NCI-H345 treated with DMSO at 0.1 percent for 48 hours (cell line): ENCODE results near the gene EXOC5.
"Not testable (repeated sequence)": the region's sequence is repeated elsewhere in the genome, so short reads cannot be mapped to it uniquely, and the experiment has no call there.

ENCODE experiments used
- DNase-seq: peaks from one replicate; lab custom pipeline; 2025; ENCODE audit not compliant: unreplicated experiment; lab: John Stamatoyannopoulos, UW

Gene EXOC5

GRCh38 chr14:57258221-57258620 lies 10.5 kb downstream of the EXOC5 start:
- DNase-seq: not testable (repeated sequence)

DNA sequence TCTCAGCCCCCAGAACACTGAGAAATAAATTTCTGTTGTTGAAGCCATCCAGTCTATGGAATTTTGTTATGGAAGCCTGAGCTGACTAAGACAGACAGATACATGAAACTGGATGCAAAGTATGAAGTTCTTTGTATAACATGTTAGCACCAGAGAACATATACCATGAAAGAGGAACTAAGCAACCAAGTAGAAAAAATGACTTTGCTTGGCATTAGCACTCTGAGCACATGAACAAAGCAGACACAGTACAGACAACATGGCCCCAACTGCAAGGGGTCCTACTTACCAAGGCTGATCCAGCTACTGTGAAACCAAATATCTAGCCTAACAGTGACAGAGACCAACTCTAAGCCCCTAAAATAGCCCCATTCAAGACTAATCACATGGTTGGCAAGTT lies 13.8 kb downstream of the EXOC5 start:
- no peak for DNase-seq

DNA sequence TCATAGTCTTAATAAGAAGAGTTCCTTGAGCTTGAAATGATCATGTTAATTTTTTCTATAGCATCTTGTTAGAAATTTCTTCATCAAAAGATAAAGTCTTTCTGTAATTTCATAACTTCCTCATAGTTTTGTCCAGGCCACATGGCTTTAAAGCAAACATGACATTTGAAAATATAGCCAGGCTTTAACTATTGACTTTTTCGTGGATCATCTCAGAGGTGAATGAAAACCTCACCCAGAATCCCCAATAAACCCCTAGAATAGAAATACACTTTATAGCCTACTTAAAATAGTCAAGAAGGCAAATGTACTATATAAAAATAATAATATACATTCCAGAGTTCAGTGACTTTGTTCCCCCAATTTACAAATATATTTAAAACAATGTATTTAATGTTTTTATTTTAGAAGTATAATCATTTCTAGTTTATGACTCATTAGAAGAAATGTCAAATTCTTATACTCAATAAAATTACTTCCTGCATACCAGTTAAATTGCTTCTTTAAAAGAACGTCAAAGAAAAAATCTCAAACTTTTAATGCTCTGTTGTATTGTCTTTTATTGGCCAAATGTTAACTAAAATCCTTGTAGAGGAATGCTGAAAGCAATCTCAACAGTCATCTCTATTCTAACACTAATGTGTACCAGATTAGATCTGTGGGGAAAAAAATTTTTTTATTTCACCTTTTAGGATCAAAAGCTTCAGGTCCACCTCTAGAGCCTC lies 21.6 kb downstream of the EXOC5 start:
- DNase-seq: no peak

DNA sequence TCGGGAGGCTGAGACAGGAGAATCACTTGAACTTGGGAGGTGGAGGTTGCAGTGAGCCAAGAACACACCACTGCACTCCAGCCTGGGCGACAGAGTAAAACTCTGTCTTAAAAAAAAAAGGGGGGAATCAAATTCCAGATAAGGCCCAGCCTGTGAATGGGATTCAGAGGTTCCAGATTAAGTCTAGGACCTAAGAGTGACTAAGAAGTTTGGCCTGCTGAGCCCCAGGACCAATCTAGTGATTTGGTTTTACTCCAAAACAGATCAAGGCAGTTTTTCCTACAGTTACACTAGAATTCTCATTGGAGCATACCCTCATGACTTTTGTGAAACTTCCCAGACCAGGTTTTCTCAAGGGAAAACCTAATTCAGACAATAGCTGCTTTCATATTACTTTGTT lies 22.8 kb downstream of the EXOC5 start:
- no peak for DNase-seq

DNA sequence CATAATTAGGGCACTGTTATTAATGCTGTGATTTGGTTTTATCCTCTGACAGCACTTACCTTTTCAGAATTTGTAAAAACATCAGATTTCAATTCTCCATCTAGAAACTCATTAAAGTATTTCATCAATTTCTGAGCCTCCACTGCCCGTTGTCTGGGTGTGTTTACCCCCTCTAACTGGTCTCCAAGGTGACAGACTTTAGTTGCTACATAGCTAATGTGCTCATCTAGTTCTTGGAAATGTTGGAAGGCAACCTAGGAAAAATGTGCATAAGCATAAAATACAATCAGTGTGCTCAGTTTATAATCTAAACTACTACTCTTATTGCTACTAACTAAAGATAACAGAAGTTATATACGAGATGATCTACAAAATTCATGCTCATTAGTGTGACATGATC lies 24.6 kb downstream of the EXOC5 start:
- DNase-seq: no peak

DNA sequence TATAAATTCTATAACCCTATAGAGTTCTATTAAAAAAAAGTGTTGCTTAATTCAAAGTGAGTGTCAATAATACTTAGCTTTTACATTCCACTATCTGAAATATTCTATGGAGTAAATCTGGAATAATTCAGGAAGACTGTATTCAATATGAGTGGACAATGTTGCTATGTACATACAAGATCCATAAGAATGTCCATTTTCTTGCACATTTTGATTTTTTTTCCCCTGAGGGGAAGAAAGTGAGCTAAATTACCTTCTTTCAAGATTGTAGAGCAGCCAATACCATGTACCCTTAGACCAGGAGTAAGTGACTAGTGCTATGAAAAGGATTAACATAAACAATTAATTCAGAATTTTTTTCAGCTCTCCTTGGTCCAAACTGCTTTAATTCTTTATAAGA lies 25.4 kb downstream of the EXOC5 start:
- DNase-seq: no peak

DNA sequence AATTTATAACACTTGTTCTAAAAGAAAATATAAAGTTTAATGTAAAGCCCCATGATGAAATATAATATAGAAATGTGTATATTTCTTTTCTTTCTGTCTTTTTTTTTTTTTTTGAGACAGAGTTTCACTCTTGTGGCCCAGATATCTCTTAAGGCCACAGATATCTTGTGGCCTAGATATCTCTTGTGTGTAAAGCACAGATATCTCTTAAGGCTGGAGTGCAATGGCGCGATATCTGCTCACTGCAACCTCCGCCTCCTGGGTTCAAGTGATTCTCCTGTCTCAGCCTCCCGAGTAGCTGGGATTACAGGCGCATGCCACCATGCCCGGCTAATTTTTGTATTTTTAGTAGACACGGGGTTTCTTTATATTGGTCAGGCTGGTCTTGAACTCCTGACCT lies 28.6 kb downstream of the EXOC5 start:
- DNase-seq: not testable (repeated sequence)

DNA sequence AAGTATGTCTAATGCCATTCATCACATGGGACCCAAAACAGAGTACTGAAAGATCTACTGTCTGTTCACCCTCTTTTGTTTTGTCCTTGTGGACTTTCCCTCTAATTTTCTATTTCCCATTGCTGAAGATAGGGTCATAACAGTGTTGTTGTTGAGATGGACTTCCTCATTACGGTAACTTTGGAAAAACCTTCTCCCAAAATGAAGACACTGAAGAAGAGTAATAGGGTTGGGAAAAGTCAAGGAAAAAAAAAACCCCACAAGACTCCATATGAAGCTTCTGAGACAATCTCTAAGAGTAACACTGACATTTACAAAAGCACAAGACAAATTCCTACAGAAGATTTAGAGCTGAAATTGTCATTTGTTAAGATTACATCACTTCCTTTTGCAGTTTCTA lies 36.7 kb downstream of the EXOC5 start:
- DNase-seq: no peak

GRCh38 chr14:57228320-57228719 lies 40.4 kb downstream of the EXOC5 start:
- DNase-seq: not testable (repeated sequence)

DNA sequence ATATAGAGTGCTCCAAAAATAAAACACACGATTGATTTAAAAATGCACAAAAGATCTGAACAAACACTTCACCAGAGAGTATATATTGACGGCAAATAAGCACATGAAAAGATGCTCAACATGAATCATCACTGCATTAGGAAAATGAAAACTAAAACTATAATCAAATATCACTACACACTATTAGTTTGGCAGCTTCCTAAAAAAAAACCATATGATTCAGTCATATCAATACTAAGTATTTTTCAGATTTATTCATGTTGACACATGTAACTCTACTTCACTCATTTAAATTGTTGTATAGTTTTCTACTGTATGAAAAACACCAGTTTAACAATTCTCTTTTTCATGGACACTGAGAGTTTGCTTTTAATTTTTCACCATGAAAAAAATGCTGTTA lies 41.6 kb downstream of the EXOC5 start:
- no peak for DNase-seq

GRCh38 chr14:57221931-57222330 lies 46.8 kb downstream of the EXOC5 start:
- DNase-seq: no peak

DNA sequence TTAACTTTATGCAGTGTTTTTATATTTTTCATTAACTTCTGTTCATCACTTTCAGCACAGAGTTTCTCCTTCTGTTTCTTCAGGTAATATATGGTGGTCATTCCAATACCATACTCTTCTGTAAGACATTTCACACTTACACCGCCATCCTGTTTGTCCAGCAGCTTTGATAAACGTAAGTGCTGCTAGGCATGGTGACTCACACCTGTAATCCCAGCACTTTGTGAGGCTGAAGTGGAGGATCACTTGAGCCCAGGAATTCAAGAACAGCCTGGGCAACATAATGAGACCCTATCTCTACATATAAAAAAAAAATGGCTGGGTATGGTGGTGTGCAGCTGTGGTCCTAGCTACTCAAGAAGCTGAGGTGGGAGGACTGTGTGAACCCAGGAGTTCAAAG lies 55.8 kb downstream of the EXOC5 start:
- DNase-seq: no peak

DNA sequence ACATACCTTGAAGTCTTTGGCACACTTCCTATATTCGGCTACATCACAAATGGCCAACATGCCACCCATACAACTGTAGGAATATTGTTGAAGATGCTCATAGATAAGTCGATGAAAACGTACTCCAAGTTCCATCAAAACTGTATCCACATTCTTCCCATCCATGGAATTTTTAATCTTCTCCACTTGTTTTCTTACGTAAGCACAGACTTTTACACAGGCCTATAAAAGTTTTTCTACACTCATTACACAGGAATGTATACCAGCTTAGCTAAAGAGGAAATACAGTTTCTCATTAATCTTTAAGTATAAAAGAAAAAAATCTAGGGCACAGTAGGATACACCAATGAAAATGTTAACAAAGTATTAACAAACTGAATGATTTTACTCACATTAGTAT lies 59.1 kb downstream of the EXOC5 start:
- DNase-seq: no peak

DNA sequence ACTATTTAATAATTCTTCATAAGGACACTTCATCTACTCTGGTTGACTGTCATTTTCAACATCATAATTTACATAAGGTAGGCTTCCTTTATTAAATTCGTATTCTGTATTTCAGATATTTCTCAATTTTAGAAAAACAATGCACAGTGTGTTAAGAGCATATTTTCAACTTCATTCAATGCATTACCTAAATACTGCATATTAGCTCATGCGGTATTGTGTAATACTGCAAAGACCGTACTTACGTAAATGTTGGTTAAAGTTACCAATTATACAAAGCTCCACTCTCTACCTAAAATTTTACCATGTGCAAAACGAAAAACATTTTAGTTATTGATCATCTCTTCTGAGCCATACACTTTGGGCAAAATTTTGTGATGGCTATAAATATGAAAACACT lies 62.8 kb downstream of the EXOC5 start:
- no peak for DNase-seq

- DNase-seq: not testable (repeated sequence)
Measured at GRCh38 chr14:57202672-57203071, 66.0 kb downstream of the EXOC5 start.

GRCh38 chr14:57199921-57200320 lies 68.8 kb downstream of the EXOC5 start:
- DNase-seq: no peak

DNA sequence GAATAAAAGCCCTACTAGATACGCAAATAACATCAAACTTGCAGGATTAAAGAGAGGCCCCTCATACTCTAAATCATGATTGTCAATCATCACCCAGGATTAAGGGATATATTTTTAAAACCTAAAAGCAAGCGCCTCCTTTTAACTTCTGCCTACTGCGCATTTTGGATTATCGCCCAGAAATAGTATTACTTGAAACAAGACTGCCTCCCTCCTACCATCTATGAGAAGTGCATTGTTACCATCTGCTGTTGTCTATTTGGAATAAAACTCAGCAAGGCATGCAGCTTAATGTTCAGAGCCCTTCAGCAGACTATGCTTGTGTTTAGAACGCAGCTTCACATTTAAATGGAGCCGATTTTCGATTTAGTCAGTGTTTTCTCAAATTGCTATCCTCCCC lies 79.6 kb downstream of the EXOC5 start:
- peak; percentile 26 for DNase-seq

GRCh38 chr14:57182760-57183503 lies 85.8 kb downstream of the EXOC5 start:
- DNase-seq: no peak

GRCh38 chr14:57179273-57179672 lies 89.4 kb downstream of the EXOC5 start:
- DNase-seq: no peak

DNA sequence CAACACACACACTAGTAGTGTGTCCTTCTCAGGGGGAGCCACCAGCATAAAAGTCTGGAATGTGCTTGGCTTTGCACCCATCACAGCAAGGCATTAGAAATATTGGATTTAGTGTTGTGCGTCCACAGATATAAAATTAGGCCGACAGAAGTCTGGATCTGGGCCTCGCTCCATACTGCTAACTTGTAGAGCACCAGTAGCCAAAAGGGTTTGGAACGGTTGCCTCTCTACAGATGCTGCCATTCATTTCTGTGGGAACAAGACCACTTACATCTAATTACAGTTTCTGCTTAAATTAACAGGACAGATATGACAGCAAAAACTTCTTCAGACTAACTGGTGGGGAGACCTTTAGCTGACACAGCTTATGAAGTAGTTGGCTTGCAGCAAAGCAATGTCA lies 94.2 kb downstream of the EXOC5 start:
- no peak for DNase-seq

GRCh38 chr14:57171903-57172302 lies 96.8 kb downstream of the EXOC5 start:
- no peak for DNase-seq

DNA sequence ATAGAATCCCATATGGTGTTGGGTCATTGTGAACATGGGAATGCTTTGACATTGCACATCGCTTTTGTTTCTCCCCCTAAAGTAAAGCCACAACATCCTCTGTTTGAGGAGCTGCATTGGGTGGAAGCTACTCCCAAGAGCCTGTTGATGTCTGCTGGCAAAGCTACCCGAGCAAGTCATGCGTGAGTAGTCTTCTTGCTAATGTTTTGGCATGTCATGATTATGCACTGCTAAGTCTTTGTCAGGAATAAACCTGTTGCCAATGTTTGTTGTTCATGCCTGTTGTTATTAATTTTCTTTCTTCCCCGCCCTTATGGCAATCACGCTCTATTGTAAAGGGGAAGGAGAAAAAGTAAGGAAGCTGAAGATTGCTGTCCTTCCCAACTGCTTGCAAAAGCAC lies 97.3 kb downstream of the EXOC5 start:
- DNase-seq: no peak

DNA sequence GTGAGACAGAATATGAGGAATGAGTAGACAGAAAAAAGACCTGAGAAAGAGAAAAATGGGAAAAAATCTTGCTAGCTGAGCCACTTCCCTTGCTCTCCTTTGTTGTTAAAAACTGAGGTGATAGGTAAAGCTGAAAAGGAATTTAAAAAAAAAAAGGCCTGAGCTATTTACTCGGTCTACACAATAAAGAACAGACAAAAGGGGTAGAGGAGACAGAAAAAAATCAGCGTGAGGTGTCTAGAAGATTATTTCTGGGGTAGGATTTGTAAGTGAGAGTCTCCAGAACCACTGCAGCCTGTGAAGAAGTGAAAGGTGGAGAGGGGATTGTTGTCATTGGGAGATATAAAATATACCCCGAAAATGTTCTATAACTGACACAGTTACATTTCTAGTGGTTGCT lies 98.8 kb downstream of the EXOC5 start:
- no peak for DNase-seq
